ENCODE measurements around the gene KCNJ1. TPM values are rescaled to one million over a fixed set of nuclear protein-coding genes. Genes with fewer than 3 reads are reported as not detected.
A peak's percentile ranks its signal among the peaks of the same experiment; 100 is the strongest.

The KCNJ1 gene
- total RNA-seq, 1 donor = not detected

DNA sequence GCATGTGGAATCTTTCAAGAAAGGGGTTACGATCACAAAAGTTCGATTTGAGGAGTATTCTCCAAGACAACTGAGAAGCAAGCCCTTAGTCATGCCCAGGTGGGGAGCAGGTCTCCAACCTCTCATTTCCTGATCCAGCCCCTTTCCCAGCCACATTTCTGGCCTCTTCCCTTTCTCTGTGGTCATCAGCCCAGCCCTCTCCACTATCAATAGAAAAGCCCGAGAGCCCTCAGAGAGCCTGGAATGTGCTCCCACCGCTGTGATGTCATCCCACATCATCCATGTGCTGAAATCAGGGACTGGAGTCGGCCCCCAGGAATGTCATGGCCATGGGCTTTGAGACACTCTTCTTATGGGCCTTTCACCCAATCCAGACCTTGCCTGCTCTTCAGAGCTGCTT, 62.6 kb downstream of the KCNJ1 start:
- DNase-seq (ENCODE audit: insufficient read length, low spot score, missing footprints) = no peak
- TF ChIP-seq, protein P1, sequence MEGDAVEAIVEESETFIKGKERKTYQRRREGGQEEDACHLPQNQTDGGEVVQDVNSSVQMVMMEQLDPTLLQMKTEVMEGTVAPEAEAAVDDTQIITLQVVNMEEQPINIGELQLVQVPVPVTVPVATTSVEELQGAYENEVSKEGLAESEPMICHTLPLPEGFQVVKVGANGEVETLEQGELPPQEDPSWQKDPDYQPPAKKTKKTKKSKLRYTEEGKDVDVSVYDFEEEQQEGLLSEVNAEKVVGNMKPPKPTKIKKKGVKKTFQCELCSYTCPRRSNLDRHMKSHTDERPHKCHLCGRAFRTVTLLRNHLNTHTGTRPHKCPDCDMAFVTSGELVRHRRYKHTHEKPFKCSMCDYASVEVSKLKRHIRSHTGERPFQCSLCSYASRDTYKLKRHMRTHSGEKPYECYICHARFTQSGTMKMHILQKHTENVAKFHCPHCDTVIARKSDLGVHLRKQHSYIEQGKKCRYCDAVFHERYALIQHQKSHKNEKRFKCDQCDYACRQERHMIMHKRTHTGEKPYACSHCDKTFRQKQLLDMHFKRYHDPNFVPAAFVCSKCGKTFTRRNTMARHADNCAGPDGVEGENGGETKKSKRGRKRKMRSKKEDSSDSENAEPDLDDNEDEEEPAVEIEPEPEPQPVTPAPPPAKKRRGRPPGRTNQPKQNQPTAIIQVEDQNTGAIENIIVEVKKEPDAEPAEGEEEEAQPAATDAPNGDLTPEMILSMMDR (IDR thresholded peaks at IDR 0.05; ENCODE audit: extremely low read depth, low read depth, low read length) = no peak
- no peaks in the 10 kb centered on the region for H3K9me3 ChIP-seq (ENCODE audit: low read depth, low read length)
- no peaks in the 10 kb centered on the region for H3K79me2 ChIP-seq (ENCODE audit: insufficient read depth, low read length)
- H3K4me1 ChIP-seq (ENCODE audit: insufficient read depth, low read length) = peaks cover 23% of the 10 kb centered on the region
- H2AFZ ChIP-seq (ENCODE audit: low read length) = no peak overlapping the region
- no peak overlapping the region for H3K4me2 ChIP-seq (ENCODE audit: insufficient read depth, low read length)
- H4K20me1 ChIP-seq (ENCODE audit: insufficient read depth, low read length) = no peaks in the 10 kb centered on the region
- no peak overlapping the region for H3K4me3 ChIP-seq (ENCODE audit: insufficient read depth, low read length)
- no peaks in the 10 kb centered on the region for H3K27me3 ChIP-seq (ENCODE audit: insufficient read depth, low read length)
- no peak overlapping the region for H3K27ac ChIP-seq (ENCODE audit: low read depth, low read length)
- H3K36me3 ChIP-seq (ENCODE audit: insufficient read depth, low read length) = peaks cover 3% of the 10 kb centered on the region

DNA sequence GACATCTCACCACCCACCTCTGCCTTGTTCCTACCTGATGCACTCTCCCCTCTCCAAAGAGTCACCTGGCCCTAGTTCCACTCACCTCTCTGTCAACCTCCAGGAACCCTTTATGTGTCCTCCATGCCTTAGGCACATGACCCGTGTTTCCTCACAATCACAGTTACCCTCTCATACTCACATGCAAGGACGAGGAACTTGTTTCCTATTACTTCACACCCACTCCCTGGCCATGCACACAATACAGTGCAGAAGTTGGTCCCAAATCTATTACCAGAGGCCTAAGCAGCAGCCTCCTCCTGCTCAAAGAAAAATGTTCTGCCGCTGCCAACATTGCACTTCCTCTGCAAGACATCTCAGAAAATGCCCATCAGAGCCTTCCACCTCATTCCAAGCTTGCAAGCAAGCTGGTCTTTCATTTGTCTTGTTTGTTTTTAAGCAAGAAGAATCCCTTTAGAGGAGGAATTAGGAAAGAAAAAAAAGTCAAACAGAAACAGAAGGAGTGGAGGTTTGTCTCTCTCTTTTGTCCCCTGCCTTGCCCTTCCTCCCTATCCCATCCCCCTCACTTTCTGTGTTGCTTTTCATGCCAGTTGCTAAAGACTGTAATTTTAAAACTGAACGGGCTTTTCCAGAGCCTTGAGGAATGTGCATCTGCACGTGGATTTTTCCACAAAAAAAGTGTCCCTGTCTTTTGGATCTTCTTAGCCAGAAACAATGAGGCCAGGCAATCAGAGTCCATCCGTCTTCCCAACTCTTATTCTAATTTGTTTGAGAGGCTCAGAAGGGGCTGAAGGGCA, 63.4 kb downstream of the KCNJ1 start:
- Histone ChIP-seq H4K20me1 (ENCODE audit: insufficient read depth, low read length) (no peaks in the 10 kb centered on the region), H3K9me3 (ENCODE audit: low read depth, low read length) (no peaks in the 10 kb centered on the region), H3K4me2 (ENCODE audit: insufficient read depth, low read length) (no peak overlapping the region), H3K27ac (ENCODE audit: low read depth, low read length) (no peak overlapping the region), H3K27me3 (ENCODE audit: insufficient read depth, low read length) (no peaks in the 10 kb centered on the region), H3K4me1 (ENCODE audit: insufficient read depth, low read length) (peaks cover 23% of the 10 kb centered on the region), H2AFZ (ENCODE audit: low read length) (no peak overlapping the region), H3K4me3 (ENCODE audit: insufficient read depth, low read length) (no peak overlapping the region), H3K36me3 (ENCODE audit: insufficient read depth, low read length) (no peaks in the 10 kb centered on the region), H3K79me2 (ENCODE audit: insufficient read depth, low read length) (no peaks in the 10 kb centered on the region)
- no peak for DNase-seq (ENCODE audit: insufficient read length, low spot score, missing footprints)
- TF ChIP-seq, protein P1 (IDR thresholded peaks at IDR 0.05; ENCODE audit: extremely low read depth, low read depth, low read length) = no peak

DNA sequence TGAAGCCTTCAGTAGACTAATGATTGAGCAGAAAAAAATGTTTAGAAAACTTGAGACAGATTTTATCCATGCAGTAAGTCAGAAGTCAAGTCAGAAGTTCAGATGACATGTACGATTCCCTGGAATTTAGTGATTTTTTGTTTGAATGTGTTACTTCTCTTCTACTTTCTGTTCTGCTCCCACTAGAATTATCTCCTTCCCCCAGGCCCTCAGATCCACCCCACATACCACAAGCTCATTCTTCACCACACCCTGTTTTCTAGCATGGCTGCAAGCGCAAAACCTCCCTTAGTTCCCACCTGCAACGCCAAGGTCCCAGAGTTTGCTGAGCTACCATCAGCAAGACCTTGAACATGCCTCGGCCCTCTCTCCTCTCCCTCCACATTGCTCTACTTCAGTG, 64.1 kb downstream of the KCNJ1 start:
- Histone ChIP-seq H3K4me2 (ENCODE audit: insufficient read depth, low read length) (no peak overlapping the region), H3K9me3 (ENCODE audit: low read depth, low read length) (no peaks in the 10 kb centered on the region), H3K27me3 (ENCODE audit: insufficient read depth, low read length) (no peaks in the 10 kb centered on the region), H2AFZ (ENCODE audit: low read length) (no peak overlapping the region), H3K4me3 (ENCODE audit: insufficient read depth, low read length) (no peak overlapping the region), H3K79me2 (ENCODE audit: insufficient read depth, low read length) (no peaks in the 10 kb centered on the region), H4K20me1 (ENCODE audit: insufficient read depth, low read length) (no peaks in the 10 kb centered on the region), H3K4me1 (ENCODE audit: insufficient read depth, low read length) (peaks cover 23% of the 10 kb centered on the region), H3K27ac (ENCODE audit: low read depth, low read length) (no peak overlapping the region), H3K36me3 (ENCODE audit: insufficient read depth, low read length) (no peaks in the 10 kb centered on the region)
- TF ChIP-seq, protein P1 (IDR thresholded peaks at IDR 0.05; ENCODE audit: extremely low read depth, low read depth, low read length) = no peak
- DNase-seq (ENCODE audit: insufficient read length, low spot score, missing footprints) = no peak

DNA sequence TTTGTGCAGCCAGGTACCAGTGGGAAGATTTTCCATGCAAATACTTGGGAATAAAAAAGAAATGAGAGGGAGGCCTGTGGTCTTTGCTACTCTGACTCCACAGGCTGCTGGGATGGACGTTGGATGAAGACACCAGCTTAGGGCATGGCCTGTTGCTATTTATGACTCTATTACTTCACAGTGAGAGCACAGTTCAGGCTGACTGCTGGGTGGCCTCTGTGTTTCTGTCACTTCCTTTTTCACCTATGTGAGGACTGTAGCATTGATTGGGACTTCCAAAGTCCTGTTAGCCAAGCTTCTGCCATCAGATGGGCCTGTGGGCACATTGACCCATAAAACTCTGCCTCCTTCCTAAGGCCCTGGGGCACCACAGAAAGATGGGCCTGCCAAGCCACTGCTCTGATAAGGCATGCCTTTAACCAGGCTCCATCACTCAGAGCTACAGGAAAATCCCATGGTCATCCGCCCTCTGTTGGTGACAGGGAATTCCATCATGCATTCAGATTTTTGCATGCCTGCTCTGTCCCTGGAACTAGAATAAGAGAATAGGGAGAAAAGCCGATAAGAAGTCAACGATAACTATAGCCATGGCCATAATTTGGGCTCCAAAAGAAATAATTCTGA, 64.6 kb downstream of the KCNJ1 start:
- H3K27me3 ChIP-seq (ENCODE audit: insufficient read depth, low read length) = no peaks in the 10 kb centered on the region
- H4K20me1 ChIP-seq (ENCODE audit: insufficient read depth, low read length) = no peaks in the 10 kb centered on the region
- H3K4me1 ChIP-seq (ENCODE audit: insufficient read depth, low read length) = peaks cover 23% of the 10 kb centered on the region
- H3K9me3 ChIP-seq (ENCODE audit: low read depth, low read length) = no peaks in the 10 kb centered on the region
- peak; percentile 91 for DNase-seq (ENCODE audit: insufficient read length, low spot score, missing footprints)
- H3K79me2 ChIP-seq (ENCODE audit: insufficient read depth, low read length) = no peaks in the 10 kb centered on the region
- H3K36me3 ChIP-seq (ENCODE audit: insufficient read depth, low read length) = no peaks in the 10 kb centered on the region
- no peak overlapping the region for H3K27ac ChIP-seq (ENCODE audit: low read depth, low read length)
- no peak overlapping the region for H2AFZ ChIP-seq (ENCODE audit: low read length)
- TF ChIP-seq, protein P1 (IDR thresholded peaks at IDR 0.05; ENCODE audit: extremely low read depth, low read depth, low read length) = peak; percentile 68
- H3K4me3 ChIP-seq (ENCODE audit: insufficient read depth, low read length) = no peak overlapping the region
- H3K4me2 ChIP-seq (ENCODE audit: insufficient read depth, low read length) = no peak overlapping the region
